Tibial artery (tissue), 4 donors: ENCODE data around the gene PAPSS2.

Experiments used
- DNase-seq, 2 donors: peaks; one replicate each; pipeline ENCODE4 v3.0.0-alpha.2; 2019
- H3K27ac ChIP-seq, 2 donors: fragments of 200-600 bp; sonication (generic) in 1 of 2; 1 replicate in 1 of 2; 2 replicates in 1 of 2; pipeline ENCODE4 v1.5.1; 2018 to 2019; ENCODE audit warnings: mild to moderate bottlenecking in 1 of 2
- H3K27me3 ChIP-seq, 2 donors: fragments of 200-600 bp; sonication (generic) in 1 of 2; one replicate each; pipeline versions ENCODE4 v1.5.1 to v1.6.0; 2016 to 2019
- H3K36me3 ChIP-seq, 3 donors: fragments of 200-600 bp; sonication (generic) in 2 of 3; one replicate each; pipeline ENCODE4 v1.5.1; 2016 to 2019; ENCODE audit warnings: mild to moderate bottlenecking in 2 of 3
- H3K4me1 ChIP-seq, 4 donors: fragments of 200-600 bp; sonication (generic) in 2 of 4; 1 replicate in 3 of 4; 2 replicates in 1 of 4; pipeline ENCODE4 v1.5.1; 2016 to 2019
- H3K4me3 ChIP-seq, 2 donors: fragments of 200-600 bp; sonication (generic) in 1 of 2; 1 replicate in 1 of 2; 2 replicates in 1 of 2; pipeline ENCODE4 v1.5.1; 2018 to 2019; ENCODE audit warnings: mild to moderate bottlenecking in 2 of 2
- H3K9me3 ChIP-seq, 3 donors: fragments of 200-600 bp; sonication (generic) in 1 of 3; one replicate each; pipeline ENCODE4 v1.5.1; 2016 to 2019
- CTCF ChIP-seq, 2 experiments: fragments of 200-600 bp in 1 of 2; fragments of 450-650 bp in 1 of 2; IDR thresholded peaks; one replicate each; pipeline ENCODE4 v1.5.1; 2017 to 2019; ENCODE audit warnings: antibody characterized with exemption in 2 of 2, mild to moderate bottlenecking in 1 of 2, moderate library complexity in 1 of 2
- intact Hi-C: fragments of 100-400 bp; cut with DNase I; formaldehyde crosslinking; loops from one replicate; pipeline ENCODE4 v1.15.0; 2023; ENCODE audit warnings: low total_unique reads

PAPSS2 gene

GRCh38 chr10:87713707-87714106, 54.0 kb downstream of the PAPSS2 start:
- DNase-seq = no peak
- H3K27me3 ChIP-seq = no peaks in the 10 kb centered on the region
- no peak overlapping the region for H3K27ac ChIP-seq
- no peaks in the 10 kb centered on the region for H3K9me3 ChIP-seq
- TF ChIP-seq CTCF (IDR thresholded peaks at IDR 0.05) = no peak
- H3K36me3 ChIP-seq = peaks cover 0 to 13% (median 4%) of the 10 kb centered on the region in 3 donors
- H3K4me3 ChIP-seq = no peak overlapping the region
- intact Hi-C loops = no loop called here
- H3K4me1 ChIP-seq = no peaks in the 10 kb centered on the region

- DNase-seq = no peak
- no peak overlapping the region for H3K27ac ChIP-seq
Observed at GRCh38 chr10:87715552-87716347, 56.1 kb downstream of the PAPSS2 start.

GRCh38 chr10:87716348-87716670, 56.6 kb downstream of the PAPSS2 start:
- H3K4me1 ChIP-seq = no peaks in the 10 kb centered on the region
- intact Hi-C loops = no loop called here
- no peaks in the 10 kb centered on the region for H3K27me3 ChIP-seq
- no peak overlapping the region for H3K4me3 ChIP-seq
- peaks cover 0 to 9% (median 4%) of the 10 kb centered on the region in 3 donors for H3K36me3 ChIP-seq
- H3K27ac ChIP-seq = no peak overlapping the region
- H3K9me3 ChIP-seq = no peaks in the 10 kb centered on the region
- no peak for DNase-seq
- no peak for TF ChIP-seq CTCF (IDR thresholded peaks at IDR 0.05)

More at GRCh38 chr10:87715552-87716347, 56.1 kb downstream of the PAPSS2 start:
- Histone ChIP-seq H3K9me3 (no peaks in the 10 kb centered on the region), H3K27me3 (no peaks in the 10 kb centered on the region), H3K4me3 (no peak overlapping the region), H3K4me1 (no peaks in the 10 kb centered on the region), H3K36me3 (peaks cover 0 to 9% (median 4%) of the 10 kb centered on the region in 3 donors)
- intact Hi-C loops = no loop called here
- no peak for TF ChIP-seq CTCF (IDR thresholded peaks at IDR 0.05)

- intact Hi-C loops = no loop called here
- Histone ChIP-seq H3K4me1 (no peaks in the 10 kb centered on the region), H3K4me3 (no peak overlapping the region), H3K27ac (no peak overlapping the region), H3K27me3 (no peaks in the 10 kb centered on the region), H3K9me3 (no peaks in the 10 kb centered on the region), H3K36me3 (peaks cover 0 to 14% (median 4%) of the 10 kb centered on the region in 3 donors)
- no peak for TF ChIP-seq CTCF (IDR thresholded peaks at IDR 0.05)
- no peak for DNase-seq
Observed at GRCh38 chr10:87720665-87721064, 61.0 kb downstream of the PAPSS2 start.

- H3K4me3 ChIP-seq = no peak overlapping the region
- peaks cover 0 to 5% (median 0%) of the 10 kb centered on the region in 3 donors for H3K36me3 ChIP-seq
- no peaks in the 10 kb centered on the region for H3K9me3 ChIP-seq
- intact Hi-C loops = no loop called here
- H3K27ac ChIP-seq = no peak overlapping the region
- no peak for DNase-seq
- TF ChIP-seq CTCF (IDR thresholded peaks at IDR 0.05) = no peak
- no peaks in the 10 kb centered on the region for H3K4me1 ChIP-seq
- no peaks in the 10 kb centered on the region for H3K27me3 ChIP-seq
Observed at GRCh38 chr10:87721781-87722180, 62.1 kb downstream of the PAPSS2 start.
